Inflammatory macrophage (primary cell): ENCODE measurements around the gene KRAS.

Experiments
- DNase-seq, 2 donors: peaks; one replicate each; pipeline ENCODE4 v3.0.0-alpha.2; 2020 to 2022
- total RNA-seq, 18 experiments: gene quantifications; one replicate each; lab custom pipeline; 2026; ENCODE audit warnings: mixed read lengths in 6 of 18, inconsistent platforms in 2 of 18; lab: John Stamatoyannopoulos, UW

KRAS gene
- total RNA-seq: 28.0 to 73.9 (median 59.8) reads per million in 18 experiments

GRCh38 chr12:25250744-25251730 lies at the start of gene KRAS:
TSS of gene KRAS (minus strand) at chr12:25250929.
- peak; percentile 90 for DNase-seq

DNA sequence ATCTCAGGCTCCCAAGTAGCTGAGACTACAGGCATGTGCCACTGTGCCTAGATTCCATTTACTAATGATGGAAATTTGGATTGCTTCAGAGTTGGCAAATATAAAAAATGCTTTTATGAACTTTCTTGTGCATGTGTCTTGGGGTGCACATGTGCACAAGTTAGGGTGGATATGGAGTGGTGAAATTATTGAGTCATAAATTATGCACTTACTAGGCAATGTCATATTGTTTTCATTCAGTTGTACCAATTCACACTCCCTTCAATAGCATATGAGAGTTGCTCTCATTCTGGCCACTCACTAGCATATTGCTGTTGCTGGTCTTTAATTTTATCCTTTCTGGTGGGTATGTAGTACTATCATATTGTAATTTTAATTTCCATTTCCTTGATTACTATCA lies 45.7 kb upstream of the KRAS start:
- no peak for DNase-seq

GRCh38 chr12:25295361-25295760 lies 44.6 kb upstream of the KRAS start:
- no peak for DNase-seq

GRCh38 chr12:25293653-25294052 lies 42.9 kb upstream of the KRAS start:
- no peak for DNase-seq

- DNase-seq: peak; percentile 11 to 21
Observed at GRCh38 chr12:25292810-25293221, 42.1 kb upstream of the KRAS start.

GRCh38 chr12:25287610-25288009 lies 36.9 kb upstream of the KRAS start:
- DNase-seq: no peak

GRCh38 chr12:25286837-25287236 lies 36.1 kb upstream of the KRAS start:
- no peak for DNase-seq

- no peak for DNase-seq
Observed at GRCh38 chr12:25284024-25284423, 33.3 kb upstream of the KRAS start.

DNA sequence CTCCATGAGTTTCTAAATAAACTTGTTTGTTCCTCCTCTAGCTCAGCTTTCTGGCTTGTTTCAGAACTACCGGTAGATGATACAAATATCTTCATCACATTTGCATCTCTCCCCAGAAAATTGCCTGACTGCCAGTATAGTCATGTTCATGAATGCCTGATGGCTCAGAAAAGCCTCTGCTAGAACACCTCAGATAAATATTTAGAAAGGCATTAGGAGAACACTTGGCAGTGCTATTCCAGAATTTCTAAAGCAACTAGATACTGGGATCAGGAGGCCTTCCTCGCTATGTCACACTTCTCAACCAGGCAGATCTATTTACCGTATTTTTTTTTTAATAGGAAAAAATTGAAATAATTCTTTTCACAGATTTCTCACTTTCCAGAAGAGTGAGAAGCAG lies 32.3 kb upstream of the KRAS start:
- DNase-seq: no peak

DNA sequence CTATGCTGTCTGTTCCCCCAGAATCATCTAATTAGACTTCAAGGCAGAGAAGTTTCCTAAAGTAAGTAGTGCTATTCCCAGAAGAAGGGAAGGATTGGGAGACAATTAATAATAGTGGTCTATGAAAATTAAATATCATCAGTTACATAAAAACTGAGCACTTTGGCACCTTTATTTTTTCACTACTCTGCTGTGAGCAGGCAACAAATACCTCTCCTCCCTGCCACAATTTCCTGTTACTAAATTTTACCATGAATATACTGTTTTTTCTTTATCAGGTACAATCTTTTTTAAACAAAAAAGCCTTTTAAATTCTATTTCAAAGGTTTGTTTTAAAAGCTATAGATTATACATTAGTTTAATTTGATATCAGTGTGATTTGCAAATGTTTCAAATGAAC lies 29.4 kb upstream of the KRAS start:
- no peak for DNase-seq

GRCh38 chr12:25278269-25278668 lies 27.5 kb upstream of the KRAS start:
- DNase-seq: no peak

- DNase-seq: peak in 1 of 2 donors; percentile 4
Observed at GRCh38 chr12:25276199-25276937, 25.6 kb upstream of the KRAS start.

DNA sequence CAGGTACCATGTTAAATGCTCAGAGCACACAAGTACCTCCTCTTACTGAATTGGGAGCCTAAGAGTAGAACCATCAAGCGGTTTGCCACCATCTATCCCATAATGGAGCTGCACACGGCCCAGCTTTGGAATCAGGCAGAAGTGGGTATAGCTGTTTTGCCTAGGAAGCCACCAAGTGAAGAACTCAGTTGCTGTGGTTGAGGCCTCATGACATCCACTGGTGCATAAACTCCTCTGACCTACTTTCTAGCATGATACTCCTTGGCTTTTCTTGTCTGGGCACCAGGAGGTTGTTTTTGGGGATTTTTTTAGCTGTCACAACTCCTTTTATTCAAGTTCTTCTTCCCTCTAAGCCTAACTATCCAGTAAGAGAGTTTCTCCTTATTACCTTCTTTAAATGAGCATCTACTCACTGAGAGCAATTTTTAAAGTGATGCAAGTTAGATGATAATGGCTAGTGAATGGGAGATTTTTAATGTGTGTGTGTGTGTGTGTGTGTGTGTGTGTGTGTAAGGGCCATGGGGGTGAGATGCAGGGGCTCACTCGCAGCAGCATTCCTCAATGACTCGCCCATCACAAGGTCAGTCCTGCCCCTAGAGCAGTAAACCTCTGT lies 20.9 kb upstream of the KRAS start:
- no peak for DNase-seq

DNA sequence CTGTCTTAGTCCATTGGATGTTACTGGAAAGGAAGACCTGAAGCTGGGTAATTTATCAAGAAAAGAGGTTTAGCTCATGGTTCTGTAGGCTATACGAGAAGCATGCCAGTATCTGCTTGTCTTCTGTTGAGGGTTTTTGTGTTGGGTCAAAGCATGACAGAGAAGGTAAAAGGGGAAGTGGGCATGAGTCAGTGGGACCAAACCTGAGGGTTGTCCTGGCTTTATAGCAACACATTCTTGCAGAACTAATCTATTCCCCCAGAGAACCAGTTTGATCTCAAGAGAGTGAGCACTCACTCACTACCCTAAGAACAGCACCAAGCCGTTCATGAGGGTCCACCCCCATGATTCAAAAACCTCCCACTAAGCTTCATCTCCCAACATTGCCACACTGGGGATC lies 19.0 kb upstream of the KRAS start:
- DNase-seq: no peak

DNA sequence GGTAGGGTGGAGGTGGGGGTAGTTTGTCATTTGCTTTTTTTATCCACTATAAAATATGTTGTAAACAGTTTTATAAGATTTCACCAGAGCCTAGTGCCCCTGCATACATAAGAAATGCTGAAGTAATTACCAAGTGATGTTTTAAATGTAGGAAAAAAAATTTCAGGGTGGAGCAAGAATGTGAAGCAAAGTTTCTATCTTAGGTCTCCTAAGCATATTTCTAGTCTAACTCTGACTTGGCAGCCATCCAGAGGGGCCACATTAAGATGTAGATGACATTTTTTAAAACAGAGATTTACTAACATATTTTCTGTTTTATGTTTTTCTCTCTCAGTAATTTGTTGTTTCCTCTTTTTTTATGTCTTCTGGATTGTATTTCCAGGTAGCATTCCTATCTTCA lies 15.8 kb upstream of the KRAS start:
- no peak for DNase-seq

- DNase-seq: no peak
Observed at GRCh38 chr12:25264862-25265261, 14.1 kb upstream of the KRAS start.

DNA sequence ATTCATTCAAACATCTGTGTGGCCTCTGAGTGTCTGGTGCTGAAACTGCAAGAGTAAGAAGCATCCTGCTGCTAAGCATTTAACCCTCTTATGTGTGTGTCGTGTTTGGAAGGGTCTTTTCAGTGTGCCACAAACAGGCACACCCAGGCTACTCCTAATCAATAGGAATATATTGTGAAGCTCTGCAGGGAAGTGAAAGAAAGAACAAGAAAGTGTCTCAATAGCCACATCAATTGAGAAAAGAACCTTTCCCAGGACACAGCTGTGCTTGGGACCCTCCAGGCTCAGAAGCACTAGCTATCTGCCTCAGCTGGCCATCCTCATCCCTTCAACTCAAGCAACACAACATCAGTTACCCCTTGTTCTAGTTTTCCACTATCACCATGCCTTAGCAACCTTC lies 13.4 kb upstream of the KRAS start:
- DNase-seq: no peak

DNA sequence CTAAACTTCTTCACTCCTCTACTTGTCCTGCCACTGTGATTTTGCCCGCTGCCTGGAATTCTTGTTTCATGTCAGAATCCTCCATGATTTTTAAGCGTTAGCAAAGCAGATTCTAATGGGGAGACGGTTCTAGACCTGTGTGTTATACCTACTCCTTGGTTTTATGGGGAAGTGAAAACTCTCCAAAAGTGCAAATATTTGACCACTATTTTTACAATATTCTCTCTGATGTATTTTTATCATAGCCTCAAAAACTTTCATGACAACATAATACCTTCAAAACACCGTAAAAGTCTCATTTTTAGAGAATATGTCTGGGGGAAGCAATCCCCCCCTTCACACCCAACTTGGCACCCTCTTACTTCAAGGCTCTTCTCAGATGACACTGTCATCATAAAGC lies 12.9 kb upstream of the KRAS start:
- DNase-seq: no peak

DNA sequence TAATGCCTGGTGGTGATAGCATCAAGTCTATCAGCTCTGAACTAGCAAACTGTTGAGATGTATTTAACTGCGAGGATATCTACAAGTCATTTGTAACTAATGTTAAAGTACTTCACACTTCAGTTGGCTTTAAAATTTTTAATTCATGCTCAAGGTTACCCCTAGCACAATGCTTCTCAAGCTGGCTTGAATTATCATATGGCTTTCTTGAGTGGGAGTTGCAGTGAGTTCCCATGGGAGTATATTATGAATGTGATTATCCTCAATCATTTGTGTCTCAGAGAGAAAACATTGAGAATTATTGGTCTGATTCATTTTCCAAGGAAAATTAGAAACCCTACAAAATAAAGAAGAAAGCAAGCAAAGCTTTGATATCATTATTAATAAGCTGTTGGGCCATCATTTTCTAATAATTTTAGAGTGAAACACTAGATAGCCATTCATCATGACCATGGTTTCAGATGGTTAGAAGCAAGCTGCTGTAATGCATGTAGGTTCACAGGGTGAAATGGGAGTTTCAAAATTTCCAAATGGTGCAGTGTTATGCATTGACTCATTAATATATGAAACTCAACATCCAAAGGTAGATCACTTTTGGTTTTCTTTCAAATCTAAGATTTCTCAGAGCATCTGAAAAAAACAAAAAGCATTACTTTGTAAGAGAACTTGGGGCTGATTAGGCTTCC lies 11.8 kb upstream of the KRAS start:
- no peak for DNase-seq

GRCh38 chr12:25257590-25258324 lies 7.0 kb upstream of the KRAS start:
- DNase-seq: no peak

GRCh38 chr12:25256826-25257225 lies 6.1 kb upstream of the KRAS start:
- DNase-seq: no peak

DNA sequence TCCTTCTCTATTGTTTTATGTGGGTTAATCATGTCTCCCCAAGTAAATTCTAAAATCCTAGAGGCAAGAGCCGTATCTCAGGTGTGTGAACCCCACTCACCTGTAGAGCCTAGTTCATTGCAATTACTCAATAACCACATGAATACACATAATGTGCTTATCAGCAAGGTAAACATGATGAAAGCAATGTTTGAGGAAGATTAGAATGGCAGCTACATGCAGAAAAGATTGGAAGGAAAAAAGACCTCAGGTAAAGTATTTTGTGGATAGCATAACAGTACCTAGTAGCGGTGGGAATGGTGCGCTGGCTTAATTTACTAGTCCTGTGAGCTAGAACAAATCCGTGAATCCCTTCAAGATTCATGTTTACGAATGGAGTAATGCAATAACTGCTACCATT lies 5.3 kb upstream of the KRAS start:
- DNase-seq: no peak
